DOHH2 (cell line): ENCODE measurements around the gene SPPL2B.
A peak's percentile ranks its signal among the peaks of the same experiment; 100 is the strongest.

Experiments
- H3F3A ChIP-seq: fragments of 200-600 bp; sonication (generic), shearing (Covaris generic); 2 replicates; pipeline ENCODE4 v1.6.0; 2016; ENCODE audit warnings: antibody characterized with exemption, mild to moderate bottlenecking; ENCODE audit not compliant: control insufficient read depth, insufficient read depth
- H3K27ac ChIP-seq: fragments of 200-600 bp; sonication (generic); 2 replicates; pipeline ENCODE4 v1.5.1; 2014; ENCODE audit warnings: low read depth, mild to moderate bottlenecking, low read length, moderate library complexity
- H3K27me3 ChIP-seq: fragments of 200-600 bp; sonication (generic); 2 replicates; pipeline ENCODE4 v1.6.1; 2014; ENCODE audit warnings: mild to moderate bottlenecking, low read length, mixed read lengths; ENCODE audit not compliant: control insufficient read depth
- H3K36me3 ChIP-seq: fragments of 200-600 bp; sonication (generic); 2 replicates; pipeline ENCODE4 v1.6.1; 2014; ENCODE audit warnings: mild to moderate bottlenecking, low read length, moderate library complexity, mixed read lengths; ENCODE audit not compliant: control insufficient read depth
- H3K4me1 ChIP-seq: fragments of 200-600 bp; sonication (generic); 2 replicates; pipeline ENCODE4 v1.6.1; 2014; ENCODE audit warnings: mild to moderate bottlenecking, low read length, mixed read lengths; ENCODE audit not compliant: control insufficient read depth
- H3K4me2 ChIP-seq: fragments of 200-600 bp; sonication (generic); 2 replicates; pipeline ENCODE4 v1.6.0; 2014; ENCODE audit warnings: mild to moderate bottlenecking, low read length, moderate library complexity
- H3K4me3 ChIP-seq: fragments of 200-600 bp; sonication (generic); 2 replicates; pipeline ENCODE4 v1.5.1; 2014; ENCODE audit warnings: mild to moderate bottlenecking, low read length, mixed read lengths
- H3K79me2 ChIP-seq: fragments of 200-600 bp; sonication (generic); 2 replicates; pipeline ENCODE4 v1.6.1; 2014; ENCODE audit warnings: mild to moderate bottlenecking, low read length, mixed read lengths; ENCODE audit not compliant: control insufficient read depth
- H3K9me2 ChIP-seq: fragments of 200-600 bp; sonication (generic); replicated peaks from 2 replicates; pipeline ENCODE4 v1.6.1; 2014; ENCODE audit warnings: mild to moderate bottlenecking, low read length, mixed read lengths; ENCODE audit not compliant: control insufficient read depth
- H3K9me3 ChIP-seq: fragments of 200-600 bp; sonication (generic); 2 replicates; pipeline ENCODE4 v1.6.1; 2014; ENCODE audit warnings: antibody characterized with exemption, low read length, mixed read lengths; ENCODE audit not compliant: control insufficient read depth, insufficient read depth
- H4K20me1 ChIP-seq: fragments of 200-600 bp; sonication (generic); 2 replicates; pipeline ENCODE4 v1.6.0; 2014; ENCODE audit warnings: low read depth, mild to moderate bottlenecking, antibody characterized with exemption, low read length, moderate library complexity; ENCODE audit not compliant: control insufficient read depth, insufficient read depth
- EZH2phosphoT487 ChIP-seq: fragments of 200-600 bp; sonication (generic); IDR thresholded peaks from 2 replicates; pipeline ENCODE4 v1.6.1; 2017; ENCODE audit warnings: borderline replicate concordance, mild to moderate bottlenecking, antibody characterized with exemption, low read length, moderate library complexity, mixed read lengths
- TF ChIP-seq, protein P1 (sequence below): fragments of 200-600 bp; sonication (generic); IDR thresholded peaks from one replicate; pipeline ENCODE4 v1.5.1; 2014; ENCODE audit warnings: antibody characterized with exemption, mild to moderate bottlenecking, low read depth, low read length; ENCODE audit not compliant: poor library complexity, severe bottlenecking

SPPL2B gene

DNA sequence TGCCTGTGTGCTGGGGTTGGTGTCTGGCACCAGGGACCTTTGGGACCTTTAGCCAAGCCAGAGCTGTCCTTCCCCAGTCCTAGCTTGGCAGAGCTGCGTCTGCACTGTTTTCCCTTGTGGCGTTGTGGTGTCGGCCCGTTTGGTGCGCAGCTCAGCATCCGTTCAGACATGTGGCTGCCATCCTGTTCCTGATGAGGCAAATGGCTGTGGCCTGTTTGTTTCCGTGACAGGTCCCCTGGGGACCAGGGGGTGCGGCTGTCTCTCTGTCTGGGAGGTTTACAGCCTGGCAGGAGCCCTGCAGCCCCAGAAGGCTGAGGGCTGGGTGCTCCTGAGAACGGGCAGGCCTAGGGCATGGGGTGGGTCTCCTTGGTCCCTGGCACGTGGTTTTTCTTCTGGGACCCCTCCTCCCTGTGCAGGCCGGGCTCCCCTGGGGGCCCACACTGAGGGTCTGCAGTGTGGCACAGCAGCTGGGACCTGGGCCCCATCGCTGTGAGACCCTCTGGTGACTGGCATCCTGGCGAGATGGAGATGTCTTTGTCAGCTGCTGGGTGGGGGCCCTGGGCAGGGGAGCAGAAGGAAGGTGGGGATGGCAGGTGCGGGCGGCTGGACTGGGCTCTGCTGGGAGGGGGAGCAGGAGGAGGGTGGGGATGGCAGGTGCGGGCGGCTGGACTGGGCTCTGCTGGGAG lies 4.0 kb downstream of the SPPL2B start:
- Histone ChIP-seq H3K4me2 (peak overlapping the region; percentile 89), H3K36me3 (peaks cover 54% of the 10 kb centered on the region), H3K79me2 (peaks cover 96% of the 10 kb centered on the region), H3F3A (peaks cover 23% of the 10 kb centered on the region), H3K9me3 (peaks cover 19% of the 10 kb centered on the region; the same call in 1 of the 2 replicates), H3K4me1 (peaks cover 50% of the 10 kb centered on the region), H3K27me3 (no peaks in the 10 kb centered on the region), H3K27ac (peak overlapping the region; percentile 94), H4K20me1 (peaks cover 22% of the 10 kb centered on the region), H3K4me3 (peak overlapping the region; percentile 69), H3K9me2 (no peaks in the 10 kb centered on the region)
- TF ChIP-seq EZH2phosphoT487, result no peak

DNA sequence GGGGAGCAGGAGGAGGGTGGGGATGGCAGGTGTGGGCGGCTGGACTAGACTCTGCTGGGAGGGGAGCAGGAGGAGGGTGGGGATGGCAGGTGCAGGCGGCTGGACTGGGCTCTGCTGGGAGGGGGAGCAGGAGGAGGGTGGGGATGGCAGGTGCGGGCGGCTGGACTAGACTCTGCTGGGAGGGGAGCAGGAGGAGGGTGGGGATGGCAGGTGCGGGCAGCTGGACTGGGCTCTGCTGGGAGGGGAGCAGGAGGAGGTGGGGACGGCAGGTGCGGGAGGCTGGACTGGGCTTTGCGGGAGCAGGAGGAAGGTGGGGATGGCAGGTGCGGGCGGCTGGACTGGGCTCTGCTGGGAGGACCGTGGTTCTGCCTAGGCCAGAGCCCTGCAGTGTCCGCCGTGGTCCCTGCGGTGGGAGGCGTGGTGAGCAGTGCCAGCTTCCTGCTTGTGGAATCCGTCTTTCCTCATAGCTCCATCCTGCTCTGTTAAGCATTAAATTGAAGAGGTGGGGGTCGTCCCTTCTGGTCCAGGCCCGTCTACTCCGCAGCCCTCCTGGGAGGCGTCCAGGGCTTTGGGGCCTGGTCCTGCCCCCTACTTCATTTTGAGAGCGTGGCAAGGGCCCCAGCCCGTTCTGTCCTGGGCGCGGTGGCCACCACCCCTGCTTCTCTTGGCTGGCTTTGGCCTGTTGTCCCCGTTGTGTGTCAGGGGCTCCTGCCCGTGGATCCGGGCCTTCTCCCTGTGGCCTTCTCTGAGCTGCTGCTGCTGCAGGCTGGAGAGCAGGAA lies 4.7 kb downstream of the SPPL2B start:
- Histone ChIP-seq H3K4me3 (peak overlapping the region; percentile 69; the same call in 1 of the 2 replicates), H3K27ac (peak overlapping the region; percentile 94)

DNA sequence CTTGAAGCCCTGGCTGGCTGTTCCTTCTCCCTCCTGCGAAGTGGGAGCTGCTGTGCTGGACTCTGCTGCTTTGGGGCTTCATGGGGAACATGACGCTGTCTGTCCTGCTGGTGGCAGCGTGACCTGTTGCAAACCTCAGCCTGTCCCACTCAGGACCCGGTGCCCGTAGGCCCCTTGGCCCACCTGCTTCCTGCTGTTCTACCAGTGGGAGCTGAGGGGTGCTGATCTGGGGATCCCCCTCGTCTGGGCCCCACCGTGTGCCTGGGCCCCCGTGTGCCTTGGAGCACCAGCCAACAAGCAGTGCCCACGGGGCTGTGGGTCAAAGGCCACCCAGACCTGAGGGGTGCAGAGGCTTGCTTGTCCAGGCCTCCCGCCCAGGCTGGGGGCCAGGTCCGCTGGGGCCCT lies 5.3 kb downstream of the SPPL2B start:
- Histone ChIP-seq H3K4me2 (peak overlapping the region; percentile 36; the same call in 1 of the 2 replicates), H3K9me2 (no peaks in the 10 kb centered on the region), H4K20me1 (peaks cover 22% of the 10 kb centered on the region), H3K36me3 (peaks cover 52% of the 10 kb centered on the region), H3K27ac (peak overlapping the region; percentile 94; the same call in 1 of the 2 replicates), H3K27me3 (no peaks in the 10 kb centered on the region), H3F3A (peaks cover 23% of the 10 kb centered on the region), H3K9me3 (peaks cover 19% of the 10 kb centered on the region; the same call in 1 of the 2 replicates), H3K4me1 (peaks cover 48% of the 10 kb centered on the region), H3K79me2 (peaks cover 96% of the 10 kb centered on the region), H3K4me3 (no peak overlapping the region)
- no peak for TF ChIP-seq EZH2phosphoT487
- TF ChIP-seq, protein P1, sequence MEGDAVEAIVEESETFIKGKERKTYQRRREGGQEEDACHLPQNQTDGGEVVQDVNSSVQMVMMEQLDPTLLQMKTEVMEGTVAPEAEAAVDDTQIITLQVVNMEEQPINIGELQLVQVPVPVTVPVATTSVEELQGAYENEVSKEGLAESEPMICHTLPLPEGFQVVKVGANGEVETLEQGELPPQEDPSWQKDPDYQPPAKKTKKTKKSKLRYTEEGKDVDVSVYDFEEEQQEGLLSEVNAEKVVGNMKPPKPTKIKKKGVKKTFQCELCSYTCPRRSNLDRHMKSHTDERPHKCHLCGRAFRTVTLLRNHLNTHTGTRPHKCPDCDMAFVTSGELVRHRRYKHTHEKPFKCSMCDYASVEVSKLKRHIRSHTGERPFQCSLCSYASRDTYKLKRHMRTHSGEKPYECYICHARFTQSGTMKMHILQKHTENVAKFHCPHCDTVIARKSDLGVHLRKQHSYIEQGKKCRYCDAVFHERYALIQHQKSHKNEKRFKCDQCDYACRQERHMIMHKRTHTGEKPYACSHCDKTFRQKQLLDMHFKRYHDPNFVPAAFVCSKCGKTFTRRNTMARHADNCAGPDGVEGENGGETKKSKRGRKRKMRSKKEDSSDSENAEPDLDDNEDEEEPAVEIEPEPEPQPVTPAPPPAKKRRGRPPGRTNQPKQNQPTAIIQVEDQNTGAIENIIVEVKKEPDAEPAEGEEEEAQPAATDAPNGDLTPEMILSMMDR, result peak; percentile 13

More for the DNA sequence above, 4.7 kb downstream of the SPPL2B start:
- Histone ChIP-seq H3F3A (peaks cover 23% of the 10 kb centered on the region), H3K36me3 (peaks cover 52% of the 10 kb centered on the region), H3K4me2 (peak overlapping the region; percentile 89), H3K4me1 (peaks cover 48% of the 10 kb centered on the region), H3K27me3 (no peaks in the 10 kb centered on the region), H3K79me2 (peaks cover 96% of the 10 kb centered on the region), H3K9me3 (peaks cover 19% of the 10 kb centered on the region; the same call in 1 of the 2 replicates), H4K20me1 (peaks cover 22% of the 10 kb centered on the region), H3K9me2 (no peaks in the 10 kb centered on the region)
- TF ChIP-seq, protein P1, result no peak
- TF ChIP-seq EZH2phosphoT487, result no peak
